Right forelimb (tissue), 1 donor: ENCODE results near the gene CHRNA4.

ENCODE experiments used
- DNase-seq: peaks from one replicate; pipeline ENCODE4 v3.0.0-alpha.2; 2018

Gene CHRNA4

DNA sequence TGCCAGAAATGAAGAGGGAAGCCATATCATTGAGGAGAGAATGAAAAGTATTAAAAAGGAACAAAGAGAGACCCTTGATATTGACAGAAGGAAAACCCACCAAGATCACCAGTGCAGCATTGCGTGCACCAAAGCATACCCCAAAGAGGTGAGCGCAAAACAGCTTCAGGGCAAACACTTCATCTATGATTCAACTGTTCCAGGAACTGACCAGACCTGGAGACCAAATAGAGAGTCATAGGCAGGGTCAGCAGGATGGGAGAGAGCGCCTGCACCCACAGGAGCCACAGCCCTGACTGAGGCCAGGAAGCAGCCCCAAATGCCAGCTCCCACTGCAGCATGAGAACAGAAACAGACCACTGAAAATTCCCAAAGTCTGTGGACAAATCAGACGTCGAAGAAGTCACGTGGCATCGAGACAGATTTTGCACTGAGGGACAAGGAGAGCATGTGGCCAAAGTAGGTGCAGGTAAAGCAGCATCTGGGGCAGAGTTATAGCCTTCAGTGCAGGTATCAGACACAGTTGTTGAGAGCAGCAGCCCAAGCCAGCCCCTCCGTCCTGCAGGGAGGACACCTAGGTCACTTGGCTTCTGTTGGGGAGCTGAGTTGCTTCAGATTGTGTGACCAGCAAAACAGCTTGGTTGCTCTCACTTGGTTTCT is 29.3 kb downstream of the CHRNA4 start:
- no peak for DNase-seq

DNA sequence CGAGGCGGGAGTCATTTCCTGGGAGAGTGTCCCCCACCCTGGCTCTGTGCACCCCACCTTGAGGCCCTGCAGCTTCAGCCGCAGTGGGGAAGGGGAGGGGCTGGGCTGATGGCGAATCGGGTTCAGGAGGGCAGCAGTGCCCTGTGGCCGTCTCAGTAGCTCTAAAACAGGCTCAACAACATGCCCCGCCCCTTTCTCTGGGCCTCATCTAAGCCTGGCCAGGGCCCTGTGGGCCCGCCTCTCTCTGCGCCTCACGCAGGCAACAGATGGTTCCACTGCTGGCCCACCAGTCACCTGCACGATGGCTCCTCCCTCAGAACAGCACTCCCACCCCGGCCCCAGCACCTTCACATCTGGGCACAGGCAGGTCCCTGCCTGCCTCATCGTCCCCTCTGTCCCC is 30.2 kb downstream of the CHRNA4 start:
- no peak for DNase-seq

DNA sequence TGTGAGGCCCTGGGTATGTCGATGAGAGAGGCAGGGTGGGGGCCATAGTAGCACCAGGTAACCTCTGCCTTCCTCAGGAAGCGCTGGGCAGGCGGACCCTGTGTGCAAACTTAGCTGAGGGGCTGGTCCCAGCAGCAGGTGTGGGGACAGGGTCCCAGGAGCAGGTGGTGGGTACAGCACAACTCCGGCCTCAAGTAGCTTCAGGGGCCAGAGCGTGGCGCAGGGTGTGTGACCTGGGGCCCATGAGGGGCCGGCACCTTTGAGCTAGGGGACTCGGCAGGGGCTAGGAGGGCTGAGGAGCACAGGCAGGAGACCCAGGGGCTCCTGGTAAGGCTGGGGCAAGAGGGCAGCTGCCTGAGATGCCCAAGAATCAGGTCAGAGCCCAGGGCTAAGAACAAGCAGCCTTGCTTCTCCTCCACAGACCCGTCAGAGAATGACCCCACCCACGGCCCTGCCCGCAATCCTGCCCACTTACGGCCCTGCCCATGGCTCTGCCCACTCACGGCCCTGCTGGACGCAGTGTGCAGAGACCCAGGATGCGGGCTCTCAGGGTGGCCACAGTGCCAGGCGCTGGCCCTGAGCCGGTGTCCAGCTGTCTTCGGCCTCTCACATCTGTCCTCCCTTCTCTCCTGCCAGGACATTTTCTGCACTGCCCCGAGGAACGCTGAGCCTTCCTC is 30.9 kb downstream of the CHRNA4 start:
- no peak for DNase-seq

DNA sequence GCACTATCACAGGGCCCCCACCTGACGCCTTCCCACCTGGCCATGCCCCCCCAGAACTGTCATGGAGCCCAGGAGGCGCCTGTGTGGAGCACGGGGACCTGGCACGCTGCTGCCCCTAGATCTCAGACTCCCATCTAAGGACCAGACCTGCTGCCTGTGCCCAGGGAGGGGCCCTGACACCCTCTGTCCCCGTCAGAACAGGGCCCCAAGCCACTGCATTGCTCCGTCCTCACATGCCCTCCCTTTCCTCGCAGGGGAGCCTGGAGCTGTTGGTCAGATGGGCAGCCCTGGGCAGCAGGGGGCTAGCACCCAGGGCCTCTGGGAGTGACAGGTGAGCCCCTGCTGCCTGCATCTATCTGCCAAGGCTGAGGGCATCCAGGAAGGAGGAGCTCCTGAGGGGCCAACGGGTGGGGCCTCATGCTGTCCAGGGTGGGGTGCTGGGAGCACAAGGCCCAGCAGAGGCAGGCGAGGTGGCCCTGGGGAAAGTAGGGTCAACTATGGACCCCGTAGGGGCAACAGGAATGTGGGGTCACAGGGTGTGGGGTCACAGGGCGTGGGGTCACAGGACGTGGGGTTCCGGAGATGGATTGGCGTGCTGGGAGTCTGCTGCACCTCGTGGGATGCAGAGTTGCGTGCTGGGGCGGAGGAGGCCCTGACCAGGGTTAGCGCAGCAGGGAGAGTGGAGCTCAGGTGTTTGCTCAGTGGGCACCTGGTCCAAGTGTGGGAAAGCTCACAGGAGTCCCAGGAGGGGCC is 31.6 kb downstream of the CHRNA4 start:
- no peak for DNase-seq

DNA sequence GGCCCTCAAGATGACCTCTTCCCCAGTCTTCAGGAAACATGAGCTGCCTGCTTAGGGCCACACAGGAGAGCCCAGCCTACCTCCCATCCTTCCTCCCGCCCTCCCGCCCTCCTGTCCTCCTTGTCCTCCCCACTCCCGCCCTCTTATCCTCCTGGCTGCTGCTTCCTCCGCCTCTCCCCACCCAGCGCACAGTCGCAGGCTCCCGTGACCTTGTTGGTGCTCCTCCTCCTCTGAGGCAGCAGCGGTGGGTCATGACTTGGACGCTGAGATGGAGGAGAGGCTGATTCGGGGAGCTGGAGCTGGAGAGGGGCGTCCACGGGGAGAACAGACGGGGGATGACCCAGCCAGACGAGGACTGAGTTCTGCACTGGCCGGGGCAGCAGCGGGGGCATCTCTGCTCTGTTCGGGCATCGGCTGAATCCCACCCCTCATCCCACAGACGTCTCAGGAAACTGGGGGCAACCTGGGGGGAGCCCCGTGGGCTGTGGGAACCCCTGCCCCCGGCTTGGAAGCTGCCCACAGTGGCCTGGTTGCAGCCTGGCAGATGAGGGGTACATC is 32.4 kb downstream of the CHRNA4 start:
- no peak for DNase-seq

DNA sequence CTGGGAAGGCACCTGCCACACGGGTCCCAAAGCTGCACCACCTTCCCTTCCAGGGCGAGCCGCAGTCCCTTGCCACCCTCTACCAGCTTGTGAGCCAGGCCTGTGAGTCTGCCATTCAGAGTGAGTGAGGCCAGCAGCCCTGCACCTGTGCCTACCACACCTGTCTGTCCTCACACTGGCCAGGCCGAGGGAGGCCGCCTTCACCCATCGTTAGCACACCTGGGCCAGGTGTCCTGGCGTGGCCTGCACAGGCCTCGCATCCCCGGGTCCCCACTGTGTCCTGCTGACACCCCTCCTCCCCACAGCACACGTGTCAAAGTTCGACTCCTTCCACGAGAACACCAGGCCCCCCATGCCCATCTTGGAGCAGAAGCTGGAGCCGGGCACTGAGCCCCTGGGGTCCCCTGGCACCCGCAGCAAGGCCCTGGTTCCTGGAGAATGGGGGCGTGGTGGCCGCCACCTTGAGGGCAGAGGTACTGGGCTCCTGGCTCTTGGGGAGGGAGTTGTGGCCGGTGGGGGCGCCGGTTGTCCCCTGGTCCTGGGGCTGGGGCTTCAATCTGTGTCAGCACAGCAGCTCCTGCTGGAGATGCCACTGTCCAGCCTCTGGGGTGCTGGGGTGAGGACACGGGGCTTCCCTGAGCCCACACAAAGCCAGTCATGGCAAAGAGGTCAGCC is 33.0 kb downstream of the CHRNA4 start:
- no peak for DNase-seq

DNA sequence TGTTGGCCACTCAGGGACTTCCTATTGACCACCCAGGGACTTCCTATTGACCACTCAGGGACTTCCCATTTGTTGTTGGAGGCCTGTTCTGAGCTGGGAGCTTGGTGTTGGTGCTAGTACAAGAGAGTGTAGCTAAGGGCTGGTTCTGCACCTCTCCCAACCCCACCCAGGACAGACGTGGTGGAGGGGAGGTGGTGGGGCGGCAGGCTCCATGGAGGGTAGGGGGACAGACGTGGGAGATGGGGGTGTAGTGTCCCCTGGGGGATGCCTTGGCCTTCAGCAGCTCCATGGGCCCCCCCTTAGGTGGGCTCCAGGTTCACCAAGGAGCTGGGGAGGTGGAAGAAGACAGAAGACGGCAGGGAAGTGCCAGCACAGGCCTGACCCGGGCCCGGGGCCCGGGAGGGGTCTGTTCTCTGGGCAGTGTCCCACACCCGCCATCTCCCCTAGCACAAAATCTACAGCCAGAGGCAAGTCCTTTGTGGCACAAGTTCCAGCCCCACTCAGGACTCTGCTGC is 33.9 kb downstream of the CHRNA4 start:
- DNase-seq, result no peak

DNA sequence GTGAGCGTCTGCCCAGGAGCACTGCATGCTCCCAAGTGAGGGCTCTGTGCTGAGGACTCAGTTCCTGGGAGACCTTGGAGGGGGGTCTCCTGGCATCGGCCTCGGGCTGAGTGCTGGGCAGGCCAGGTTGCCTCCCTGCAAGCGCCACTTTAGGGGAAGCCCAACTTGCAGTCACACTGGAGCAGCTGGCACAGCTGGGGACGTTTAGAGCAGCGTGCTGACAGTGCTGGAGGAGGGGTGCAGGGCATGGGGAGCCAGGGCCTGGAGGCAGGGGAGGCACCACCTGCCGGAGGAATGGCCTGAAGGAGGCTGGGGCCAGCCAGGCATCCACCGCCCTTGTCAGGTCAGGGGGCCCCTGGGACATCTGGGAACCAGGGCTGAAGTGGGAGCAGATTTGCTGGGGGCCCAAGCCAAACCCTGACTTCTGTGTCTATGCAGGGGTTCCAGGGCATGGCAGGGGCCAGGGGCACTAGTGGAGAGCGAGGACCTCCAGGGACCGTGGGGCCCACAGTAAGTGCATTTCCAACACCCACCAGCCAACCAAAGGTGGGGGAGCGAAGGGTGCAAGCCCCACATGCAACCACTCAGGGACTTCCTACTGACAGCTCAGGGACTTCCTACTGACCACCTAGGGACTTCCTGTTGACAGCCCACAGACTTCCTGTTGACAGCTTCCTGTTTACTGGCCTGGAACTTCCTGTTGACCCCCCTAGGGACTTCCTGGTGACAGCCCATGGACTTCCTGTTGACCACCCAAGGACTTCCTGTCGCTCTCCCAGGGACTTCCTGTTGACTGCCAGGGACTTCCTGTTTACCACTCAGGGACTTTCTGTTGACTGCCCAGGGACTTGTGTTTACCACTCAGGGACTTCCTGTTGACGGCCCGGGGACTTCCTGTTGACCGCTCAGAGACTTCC is 34.6 kb downstream of the CHRNA4 start:
- no peak for DNase-seq

DNA sequence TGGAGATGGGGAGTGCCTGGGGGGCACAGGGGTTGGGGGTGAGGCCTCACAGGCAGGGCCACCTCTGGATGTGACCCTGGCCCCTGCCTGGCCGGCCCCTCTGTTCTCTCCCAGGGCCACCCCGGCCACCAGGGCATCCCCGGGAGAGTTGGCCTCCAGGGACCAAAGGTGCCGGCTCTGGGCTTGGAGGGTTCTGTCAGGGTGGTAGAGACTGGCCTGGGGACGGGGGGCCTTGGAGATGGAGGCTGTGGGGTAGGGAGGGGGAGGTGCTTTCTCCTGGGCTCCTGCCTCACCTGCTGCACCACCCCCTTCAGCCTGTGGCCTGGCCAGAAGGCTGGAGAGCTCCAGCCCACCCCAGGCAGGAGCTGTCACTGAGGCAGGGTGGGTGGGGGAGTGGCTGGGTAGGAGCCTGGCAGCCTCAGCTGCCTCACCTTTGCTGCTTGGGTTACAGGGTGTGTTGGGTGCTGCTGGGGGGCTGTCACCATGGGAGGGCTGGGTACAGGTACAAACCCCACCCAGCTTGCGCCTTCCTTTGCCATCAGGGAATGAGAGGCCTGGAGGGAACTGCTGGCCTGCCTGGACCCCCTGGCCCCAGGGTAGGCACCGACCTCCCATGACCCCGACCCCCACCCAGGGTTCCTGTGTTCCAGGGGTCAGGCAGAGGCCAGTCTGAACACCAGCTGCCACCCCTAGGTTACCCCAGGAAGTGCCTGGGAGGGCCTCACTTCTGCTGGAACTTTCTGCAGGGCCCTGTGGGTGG is 35.4 kb downstream of the CHRNA4 start:
- no peak for DNase-seq

DNA sequence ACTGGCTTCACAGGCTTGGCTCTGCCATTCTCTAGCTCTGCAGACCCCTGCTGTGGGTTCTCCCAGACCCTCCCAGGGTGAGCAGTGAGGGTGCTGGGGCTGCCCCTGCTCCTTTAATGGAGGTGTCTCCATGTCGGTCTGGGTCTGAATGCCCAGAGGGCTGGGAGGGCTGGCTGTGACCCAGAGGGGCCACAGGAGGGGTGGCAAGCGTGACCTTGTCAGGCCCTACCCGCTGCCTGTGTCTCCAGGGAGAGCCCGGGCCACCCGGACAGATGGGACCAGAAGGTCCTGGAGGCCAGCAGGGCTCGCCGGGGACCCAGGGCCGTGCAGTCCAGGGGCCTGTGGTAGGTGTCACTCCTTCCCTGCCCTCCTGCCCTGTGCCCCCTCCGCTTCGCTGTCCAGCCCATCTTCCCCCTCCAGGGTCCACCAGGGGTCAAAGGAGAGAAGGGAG is 36.1 kb downstream of the CHRNA4 start:
- DNase-seq, result no peak

DNA sequence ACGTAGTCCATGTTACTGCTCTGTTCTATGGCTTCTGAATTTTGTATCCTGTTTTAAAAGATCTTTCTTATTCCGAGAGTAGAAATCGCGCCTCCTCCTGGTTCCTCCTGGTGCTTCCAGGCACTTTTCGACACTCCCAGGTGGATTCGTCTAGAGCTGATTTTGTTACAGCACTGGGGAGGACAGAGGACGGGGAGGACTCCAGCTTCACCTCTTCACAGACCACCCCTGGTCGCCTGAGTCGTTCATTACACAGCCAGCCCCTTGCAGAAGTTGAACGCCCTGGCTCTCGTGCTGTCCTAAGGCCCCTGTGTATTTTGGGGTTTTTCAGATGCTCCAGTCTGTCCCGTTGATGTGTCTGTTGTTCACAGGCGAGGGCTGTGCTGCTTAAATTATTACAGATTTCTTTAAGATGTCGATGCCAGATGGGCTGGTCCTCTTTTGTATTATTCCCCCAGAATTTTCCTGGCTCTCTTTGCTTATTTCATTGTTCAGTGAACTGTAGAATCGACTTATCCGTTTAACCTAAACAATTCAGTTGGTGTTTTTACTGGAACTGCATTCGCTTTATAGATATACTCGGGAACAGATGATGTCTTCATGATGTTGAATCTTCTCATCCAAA is 37.7 kb downstream of the CHRNA4 start:
- DNase-seq, result no peak

DNA sequence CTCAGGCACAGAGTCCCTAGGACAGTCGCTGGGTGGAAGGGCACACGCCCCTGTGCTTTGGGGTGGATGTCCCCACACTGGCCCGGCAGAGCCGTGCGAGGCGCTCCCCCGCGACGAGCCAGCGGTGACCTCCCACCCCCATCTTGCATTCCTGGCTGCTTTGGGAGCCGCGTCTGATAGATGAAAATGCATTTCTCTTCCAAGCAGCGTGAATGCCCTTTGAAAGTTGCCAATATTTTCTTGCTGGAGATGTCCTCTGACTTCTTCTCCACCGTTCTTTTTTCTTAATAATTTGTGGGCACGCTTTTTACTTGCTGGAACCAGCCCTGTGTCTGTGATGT is 38.2 kb downstream of the CHRNA4 start:
- no peak for DNase-seq

DNA sequence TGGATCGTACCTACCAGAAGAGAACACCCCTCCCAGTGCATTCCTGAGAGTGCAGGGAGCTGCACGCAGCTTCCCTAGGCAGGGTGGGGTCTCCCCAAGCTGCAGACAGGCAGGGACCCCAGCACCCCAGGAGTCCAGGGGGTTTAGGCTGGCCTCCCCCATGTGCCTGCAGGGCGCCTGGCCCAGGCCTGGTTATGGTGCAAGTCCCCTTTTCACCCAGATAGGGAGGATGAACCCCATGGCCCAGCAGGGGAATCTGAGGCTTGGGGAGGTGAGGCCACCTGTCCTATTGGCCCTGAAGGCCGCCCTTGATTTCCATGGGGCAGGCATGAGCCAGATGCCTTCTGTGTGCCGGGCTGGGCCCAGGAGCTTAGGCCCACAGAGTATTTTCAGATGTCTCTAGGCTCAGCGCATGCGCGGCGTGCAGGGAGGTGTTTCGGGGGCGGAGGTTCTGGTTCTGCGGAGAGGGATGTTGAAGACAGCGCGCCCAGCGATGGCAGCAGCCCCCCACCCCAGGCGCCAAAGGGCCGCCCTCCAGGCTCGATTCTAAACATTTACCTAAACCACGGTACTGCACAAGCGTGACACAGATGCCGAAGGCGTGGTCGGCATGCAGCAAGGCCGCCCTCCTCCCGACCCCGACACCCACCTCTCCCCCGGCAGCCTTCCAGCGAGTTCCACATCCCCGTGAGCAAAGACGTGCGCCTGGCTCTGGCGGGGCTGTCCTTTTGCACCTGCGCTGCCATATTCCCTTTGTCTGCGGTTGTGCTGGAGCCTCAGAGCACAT is 38.8 kb downstream of the CHRNA4 start:
- no peak for DNase-seq

DNA sequence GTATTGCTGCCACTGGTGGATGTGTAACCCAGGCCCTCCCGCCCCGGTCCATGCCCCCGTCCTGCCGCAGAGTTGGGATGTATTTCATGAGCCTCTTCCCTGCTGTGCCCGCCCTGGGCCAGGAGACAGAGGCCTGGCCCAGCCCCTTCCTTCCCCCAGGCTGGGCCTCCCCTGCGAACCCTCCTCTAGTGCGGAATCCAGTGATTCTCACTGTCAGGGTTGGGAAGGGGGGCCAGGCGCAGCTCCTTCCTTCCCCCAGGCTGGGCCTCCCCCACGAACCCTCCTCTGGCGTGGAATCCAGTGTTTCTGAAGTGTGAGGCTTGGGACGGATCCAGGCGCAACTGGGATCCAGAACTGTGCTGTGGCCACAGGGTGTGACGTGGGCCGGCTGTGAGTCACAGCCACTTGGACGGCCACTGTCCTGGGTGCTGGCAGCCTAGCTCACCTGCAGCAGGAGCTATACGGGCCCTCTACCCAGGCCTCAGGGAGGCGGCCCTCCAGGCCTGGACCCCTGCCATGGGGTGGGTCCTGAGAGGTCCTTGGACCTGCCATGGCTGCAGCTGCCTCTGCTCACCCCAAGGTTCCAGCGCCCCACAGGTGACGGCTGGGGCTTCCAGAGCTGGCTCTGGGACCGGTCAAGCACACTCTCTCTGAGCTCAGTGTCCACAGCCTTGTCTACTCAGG is 39.9 kb downstream of the CHRNA4 start:
- DNase-seq, result peak; percentile 76

DNA sequence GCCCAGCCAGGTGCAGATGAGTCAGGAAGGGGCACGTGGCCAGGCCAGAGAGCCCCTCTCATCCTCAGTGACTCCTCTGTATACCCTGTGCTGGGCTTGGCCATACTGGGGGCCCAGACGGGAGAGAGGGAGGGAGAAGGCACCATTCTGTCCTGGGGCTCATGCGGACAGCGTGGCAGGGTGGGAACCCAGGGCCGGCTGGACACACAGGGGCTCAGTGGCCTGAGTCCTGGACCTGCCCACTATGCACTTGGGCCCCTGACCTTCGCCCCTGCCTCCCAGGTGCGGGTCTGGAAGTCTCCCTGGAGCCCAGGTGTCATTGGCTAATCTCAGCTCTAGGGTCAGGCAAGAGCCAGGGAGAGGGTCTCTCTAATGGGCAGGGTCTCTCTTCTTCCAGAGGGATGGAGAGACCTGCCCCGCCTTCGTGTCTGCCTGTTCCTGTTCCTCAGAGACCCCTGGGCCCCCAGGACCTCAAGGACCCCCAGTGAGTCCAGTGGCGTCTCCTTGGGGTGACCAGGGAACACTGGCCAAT is 40.5 kb downstream of the CHRNA4 start:
- no peak for DNase-seq

DNA sequence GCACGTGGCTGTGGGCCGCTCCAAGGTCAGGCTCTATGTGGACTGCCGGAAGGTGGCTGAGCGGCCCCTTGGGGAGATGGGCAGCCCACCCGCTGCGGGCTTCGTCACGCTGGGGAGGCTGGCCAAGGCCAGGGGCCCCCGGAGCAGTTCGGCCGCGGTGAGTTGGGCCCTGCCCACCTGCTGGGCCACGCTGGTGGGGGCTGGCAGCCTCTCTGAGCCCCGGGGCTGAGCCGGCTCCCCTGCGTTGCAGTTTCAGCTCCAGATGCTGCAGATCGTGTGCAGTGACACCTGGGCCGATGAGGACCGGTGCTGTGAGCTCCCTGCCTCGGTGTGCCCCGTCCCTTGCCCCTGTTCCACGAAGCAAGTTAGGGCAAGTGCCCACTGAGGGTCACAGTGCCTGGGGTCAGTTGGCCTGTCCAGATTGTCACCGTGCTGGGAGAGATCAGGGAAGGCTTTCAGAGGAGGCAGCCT is 41.1 kb downstream of the CHRNA4 start:
- no peak for DNase-seq

DNA sequence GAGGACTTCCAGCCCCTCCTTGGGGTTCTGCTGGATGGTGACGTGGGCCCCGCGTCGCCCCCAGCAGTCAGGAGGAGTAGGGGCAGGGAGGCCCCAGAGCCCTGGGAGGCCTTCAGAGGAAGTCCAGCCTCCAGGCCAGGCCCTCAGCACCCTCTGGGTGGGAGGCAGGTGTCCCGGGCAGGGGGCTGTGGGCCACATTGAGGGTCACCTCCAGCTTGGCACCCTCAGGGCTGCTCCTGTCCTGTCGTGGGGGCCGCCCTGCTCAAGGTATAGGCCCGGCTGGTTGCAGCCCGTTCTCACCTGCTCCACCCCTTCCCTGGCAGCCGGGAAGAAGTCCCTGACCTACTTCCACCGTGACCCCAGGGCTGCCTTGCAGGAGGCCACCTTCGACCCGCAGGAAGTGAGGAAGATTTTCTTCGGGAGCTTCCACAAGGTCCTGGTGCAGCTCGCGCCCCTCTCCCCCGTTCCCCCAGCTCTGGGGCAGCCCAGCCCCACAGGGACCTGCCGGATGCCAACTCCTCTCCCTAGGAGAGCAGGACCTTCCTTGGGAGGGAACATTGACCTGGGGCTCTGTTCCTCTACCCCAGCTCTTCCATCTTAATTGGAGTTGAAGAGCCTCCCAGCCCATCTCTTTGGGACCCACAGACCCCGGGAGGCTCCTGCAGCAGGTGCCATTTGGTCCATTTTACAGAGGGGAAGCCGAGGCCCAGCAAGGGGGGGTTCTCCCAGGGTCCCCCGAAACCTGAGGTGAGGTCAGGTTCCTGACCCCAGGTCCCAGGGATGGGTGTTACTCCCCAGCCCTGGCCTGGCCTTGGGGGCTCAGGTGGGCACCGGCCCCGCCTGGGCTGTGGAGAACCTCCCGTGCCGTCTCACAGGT is 41.7 kb downstream of the CHRNA4 start:
- no peak for DNase-seq
